Tibial nerve (tissue), 4 donors: ENCODE results near the gene SETDB1. TPM values are rescaled to one million over a fixed set of nuclear protein-coding genes. Genes with fewer than 3 reads are reported as not detected.
"Not testable (repeated sequence)": the region's sequence is repeated elsewhere in the genome, so short reads cannot be mapped to it uniquely, and the experiment has no call there.

ENCODE experiments used
- DNase-seq, 2 donors: peaks; one replicate each; pipeline ENCODE4 v3.0.0-alpha.2; 2019; ENCODE audit warnings: low spot score in 2 of 2
- H3K27ac ChIP-seq, 4 donors: fragments of 200-600 bp; sonication (generic) in 3 of 4; one replicate each; pipeline ENCODE4 v1.5.1; 2017 to 2019; ENCODE audit warnings: mild to moderate bottlenecking in 1 of 4
- H3K27me3 ChIP-seq, 2 donors: fragments of 200-600 bp; sonication (generic) in 1 of 2; one replicate each; pipeline versions ENCODE4 v1.5.1 to v1.6.0; 2017 to 2019
- H3K36me3 ChIP-seq, 3 donors: fragments of 200-600 bp; sonication (generic); one replicate each; pipeline ENCODE4 v1.5.1; 2018 to 2019
- H3K4me1 ChIP-seq, 4 donors: fragments of 200-600 bp; sonication (generic) in 3 of 4; one replicate each; pipeline ENCODE4 v1.5.1; 2017 to 2019
- H3K4me3 ChIP-seq, 4 donors: fragments of 200-600 bp; sonication (generic) in 3 of 4; one replicate each; pipeline ENCODE4 v1.5.1; 2017 to 2019; ENCODE audit warnings: mild to moderate bottlenecking in 1 of 4, moderate library complexity in 1 of 4
- H3K9me3 ChIP-seq, 4 donors: fragments of 200-600 bp; sonication (generic) in 3 of 4; one replicate each; pipeline ENCODE4 v1.5.1; 2017 to 2019
- EP300 ChIP-seq, 2 donors: sonication (generic); formaldehyde crosslinking; IDR thresholded peaks; one replicate each; pipeline ENCODE4 v1.6.1; 2017; ENCODE audit warnings: antibody characterized with exemption in 2 of 2, mild to moderate bottlenecking in 1 of 2
- POLR2A ChIP-seq, 2 donors: fragments of 450-650 bp; IDR thresholded peaks; one replicate each; pipeline ENCODE4 v1.6.1; 2017; ENCODE audit warnings: antibody characterized with exemption in 2 of 2, mild to moderate bottlenecking in 2 of 2, moderate library complexity in 2 of 2
- WGBS, 2 donors: methylation state at CpG; one replicate each; pipeline ENCODE4 v1.1.5; 2018; 5-methylcytosine and 5-hydroxymethylcytosine counted together
- total RNA-seq, 4 donors: library from RNA; depleted of rRNA; stranded (reverse); fragments of >200 nt; gene quantifications; one replicate each; pipeline ENCODE4 v1.1.0, GENCODE V29; 2016
- TF ChIP-seq, protein P1 (sequence below), 5 experiments: fragments of 200-600 bp in 3 of 5; fragments of 450-650 bp in 2 of 5; sonication (generic) in 3 of 5; IDR thresholded peaks; one replicate each; pipeline ENCODE4 v1.5.1; 2016 to 2019; ENCODE audit warnings: antibody characterized with exemption in 5 of 5, mild to moderate bottlenecking in 3 of 5, moderate library complexity in 2 of 5

SETDB1 gene
- total RNA-seq, 4 donors from 2014 or later: 30.6 to 42.9 (median 35.3) TPM

DNA sequence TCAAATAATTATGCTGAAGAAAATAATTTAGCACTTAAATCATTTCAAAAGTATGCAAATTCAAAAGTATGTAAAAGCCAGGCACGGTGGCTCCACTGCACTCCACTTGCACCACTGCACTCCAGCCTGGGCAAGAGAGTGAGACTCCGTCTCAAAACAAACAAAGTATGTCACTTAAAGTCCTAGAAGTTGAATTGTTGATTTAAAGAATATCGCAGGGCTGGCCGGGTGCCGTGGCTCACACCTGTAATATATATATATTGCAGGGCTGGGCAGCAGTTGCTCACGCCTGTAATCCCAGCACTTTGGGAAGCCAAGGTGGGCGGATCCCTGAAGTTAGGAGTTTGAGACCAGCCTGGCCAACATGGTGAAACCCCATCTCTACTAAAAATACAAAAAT lies 8.8 kb upstream of the SETDB1 start:
- 85 to 89% methylated on average over 7 of the region's 7 CpGs for WGBS, 2 donors
- Histone ChIP-seq H3K27ac (no peak overlapping the region), H3K36me3 (no peaks in the 10 kb centered on the region), H3K4me1 (peaks cover 0 to 3% (median 0%) of the 10 kb centered on the region in 4 donors), H3K9me3 (no peaks in the 10 kb centered on the region), H3K4me3 (no peak overlapping the region), H3K27me3 (no peaks in the 10 kb centered on the region)
- TF ChIP-seq POLR2A (IDR thresholded peaks at IDR 0.05) (no peak), EP300 (IDR thresholded peaks at IDR 0.05) (no peak)
- TF ChIP-seq, protein P1, sequence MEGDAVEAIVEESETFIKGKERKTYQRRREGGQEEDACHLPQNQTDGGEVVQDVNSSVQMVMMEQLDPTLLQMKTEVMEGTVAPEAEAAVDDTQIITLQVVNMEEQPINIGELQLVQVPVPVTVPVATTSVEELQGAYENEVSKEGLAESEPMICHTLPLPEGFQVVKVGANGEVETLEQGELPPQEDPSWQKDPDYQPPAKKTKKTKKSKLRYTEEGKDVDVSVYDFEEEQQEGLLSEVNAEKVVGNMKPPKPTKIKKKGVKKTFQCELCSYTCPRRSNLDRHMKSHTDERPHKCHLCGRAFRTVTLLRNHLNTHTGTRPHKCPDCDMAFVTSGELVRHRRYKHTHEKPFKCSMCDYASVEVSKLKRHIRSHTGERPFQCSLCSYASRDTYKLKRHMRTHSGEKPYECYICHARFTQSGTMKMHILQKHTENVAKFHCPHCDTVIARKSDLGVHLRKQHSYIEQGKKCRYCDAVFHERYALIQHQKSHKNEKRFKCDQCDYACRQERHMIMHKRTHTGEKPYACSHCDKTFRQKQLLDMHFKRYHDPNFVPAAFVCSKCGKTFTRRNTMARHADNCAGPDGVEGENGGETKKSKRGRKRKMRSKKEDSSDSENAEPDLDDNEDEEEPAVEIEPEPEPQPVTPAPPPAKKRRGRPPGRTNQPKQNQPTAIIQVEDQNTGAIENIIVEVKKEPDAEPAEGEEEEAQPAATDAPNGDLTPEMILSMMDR (IDR thresholded peaks at IDR 0.05): no peak
- no peak for DNase-seq

DNA sequence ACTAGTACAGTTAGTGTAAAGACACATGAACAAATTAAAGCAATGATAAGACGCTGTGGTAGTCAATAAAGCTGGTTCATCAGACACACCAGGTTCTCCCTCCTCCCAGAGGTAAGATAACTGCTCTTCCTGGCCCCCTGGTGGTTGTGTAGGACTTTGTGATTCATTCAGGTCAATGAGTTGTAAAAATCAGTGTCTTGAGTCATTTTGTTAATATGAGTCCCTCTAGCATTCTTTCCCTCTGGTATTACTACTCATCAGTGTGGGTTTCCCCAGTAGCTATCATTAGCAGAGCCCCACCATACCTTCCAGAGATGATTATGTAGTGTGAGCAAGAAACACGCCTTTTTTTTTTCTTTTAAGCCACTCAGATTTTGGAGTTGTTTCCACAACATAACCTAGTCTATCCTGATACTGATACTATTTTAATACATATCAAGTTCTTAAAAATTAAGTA lies 3.6 kb upstream of the SETDB1 start:
- no peak for TF ChIP-seq POLR2A (IDR thresholded peaks at IDR 0.05)
- peak in 1 of 2 donors; percentile 36 for TF ChIP-seq EP300 (IDR thresholded peaks at IDR 0.05)
- TF ChIP-seq, protein P1 (IDR thresholded peaks at IDR 0.05): peak; percentile 51 to 69 (median 56)
- 47 to 49% methylated on average over 2 of the region's 2 CpGs for WGBS, 2 donors
- H3K27me3 ChIP-seq: no peaks in the 10 kb centered on the region
- H3K27ac ChIP-seq: no peak overlapping the region
- H3K9me3 ChIP-seq: no peaks in the 10 kb centered on the region
- no peak overlapping the region for H3K4me3 ChIP-seq
- DNase-seq: peak; percentile 53 to 87
- peaks cover 0 to 16% (median 5%) of the 10 kb centered on the region in 4 donors for H3K4me1 ChIP-seq
- peaks cover 0 to under 1% (median 0%) of the 10 kb centered on the region in 3 donors for H3K36me3 ChIP-seq

DNA sequence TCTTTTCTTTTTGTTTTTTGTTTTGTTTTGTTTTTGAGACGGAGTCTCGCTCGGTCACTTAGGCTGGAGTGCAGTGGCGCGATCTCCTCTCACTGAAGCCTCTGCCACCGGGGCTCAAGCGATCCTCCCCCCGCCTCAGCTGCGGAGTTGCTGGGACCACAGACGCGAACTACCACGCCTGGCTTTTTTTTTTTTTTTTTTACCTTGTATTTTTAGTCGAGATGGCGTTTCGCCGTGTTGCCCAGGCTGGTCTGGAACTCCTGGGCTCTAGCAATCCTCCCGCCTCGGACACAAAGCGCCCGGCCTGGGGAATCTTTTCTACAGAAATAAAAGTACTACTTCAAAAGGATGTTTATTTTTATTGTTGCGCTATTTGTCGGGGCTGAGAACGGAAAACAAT lies 1.1 kb upstream of the SETDB1 start:
- no peak for DNase-seq
- peaks cover 0 to 26% (median 17%) of the 10 kb centered on the region in 3 donors for H3K36me3 ChIP-seq
- peaks cover 0 to 21% (median 5%) of the 10 kb centered on the region in 4 donors for H3K4me1 ChIP-seq
- H3K4me3 ChIP-seq: peak overlapping the region in 2 of 4 donors; percentile 71 to 77
- H3K27me3 ChIP-seq: no peaks in the 10 kb centered on the region
- no peaks in the 10 kb centered on the region for H3K9me3 ChIP-seq
- no peak overlapping the region for H3K27ac ChIP-seq
- 91 to 92% methylated on average over 23 of the region's 23 CpGs for WGBS, 2 donors
- TF ChIP-seq EP300 (IDR thresholded peaks at IDR 0.05) (no peak), POLR2A (IDR thresholded peaks at IDR 0.05) (no peak)
- TF ChIP-seq, protein P1 (IDR thresholded peaks at IDR 0.05): no peak

DNA sequence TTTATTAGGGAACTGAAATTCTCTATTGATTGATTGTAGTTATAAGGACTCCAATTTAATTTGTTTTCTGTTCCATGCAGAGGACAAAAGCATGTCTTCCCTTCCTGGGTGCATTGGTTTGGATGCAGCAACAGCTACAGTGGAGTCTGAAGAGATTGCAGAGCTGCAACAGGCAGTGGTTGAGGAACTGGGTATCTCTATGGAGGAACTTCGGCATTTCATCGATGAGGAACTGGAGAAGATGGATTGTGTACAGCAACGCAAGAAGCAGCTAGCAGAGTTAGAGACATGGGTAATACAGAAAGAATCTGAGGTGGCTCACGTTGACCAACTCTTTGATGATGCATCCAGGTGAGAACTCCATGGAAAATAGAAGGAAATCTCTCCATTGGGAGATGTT lies 1.5 kb downstream of the SETDB1 start:
- no peak for TF ChIP-seq EP300 (IDR thresholded peaks at IDR 0.05)
- TF ChIP-seq POLR2A (IDR thresholded peaks at IDR 0.05): no peak
- TF ChIP-seq, protein P1 (IDR thresholded peaks at IDR 0.05): no peak
- Histone ChIP-seq H3K4me1 (peaks cover 0 to 18% (median 5%) of the 10 kb centered on the region in 4 donors), H3K27ac (no peak overlapping the region), H3K4me3 (no peak overlapping the region), H3K36me3 (peaks cover 0 to 51% (median 26%) of the 10 kb centered on the region in 3 donors), H3K27me3 (no peaks in the 10 kb centered on the region), H3K9me3 (peaks cover 0 to 17% (median 3%) of the 10 kb centered on the region in 4 donors)
- 89 to 96% methylated on average over 4 of the region's 4 CpGs for WGBS, 2 donors
- DNase-seq: no peak

DNA sequence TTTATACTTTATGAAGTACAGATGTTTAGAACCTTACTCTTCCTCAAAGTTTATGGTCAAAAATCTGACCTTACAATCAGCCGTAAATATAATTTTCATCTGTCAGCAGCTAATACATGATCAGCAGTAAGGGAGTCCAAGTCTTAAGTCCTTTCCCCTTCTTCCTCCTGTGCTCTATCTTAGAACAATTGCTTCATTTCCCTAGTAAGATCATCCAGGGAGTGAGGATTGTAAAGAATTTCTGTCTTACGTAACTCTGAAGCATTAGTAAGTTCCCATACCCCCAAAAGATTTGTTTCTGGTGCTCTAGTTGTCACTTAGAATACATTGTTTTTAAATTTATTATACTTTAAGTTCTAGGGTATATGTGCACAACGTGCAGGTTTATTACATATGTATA lies 2.1 kb downstream of the SETDB1 start:
- Histone ChIP-seq H3K27ac (no peak overlapping the region), H3K9me3 (peaks cover 0 to 17% (median 3%) of the 10 kb centered on the region in 4 donors), H3K27me3 (no peaks in the 10 kb centered on the region), H3K4me3 (no peak overlapping the region), H3K4me1 (peaks cover 0 to 18% (median 5%) of the 10 kb centered on the region in 4 donors), H3K36me3 (peaks cover 0 to 58% (median 26%) of the 10 kb centered on the region in 3 donors)
- DNase-seq: no peak
- 94 to 98% methylated on average over 3 of the region's 3 CpGs for WGBS, 2 donors
- TF ChIP-seq, protein P1 (IDR thresholded peaks at IDR 0.05): no peak
- TF ChIP-seq EP300 (IDR thresholded peaks at IDR 0.05) (no peak), POLR2A (IDR thresholded peaks at IDR 0.05) (no peak)

DNA sequence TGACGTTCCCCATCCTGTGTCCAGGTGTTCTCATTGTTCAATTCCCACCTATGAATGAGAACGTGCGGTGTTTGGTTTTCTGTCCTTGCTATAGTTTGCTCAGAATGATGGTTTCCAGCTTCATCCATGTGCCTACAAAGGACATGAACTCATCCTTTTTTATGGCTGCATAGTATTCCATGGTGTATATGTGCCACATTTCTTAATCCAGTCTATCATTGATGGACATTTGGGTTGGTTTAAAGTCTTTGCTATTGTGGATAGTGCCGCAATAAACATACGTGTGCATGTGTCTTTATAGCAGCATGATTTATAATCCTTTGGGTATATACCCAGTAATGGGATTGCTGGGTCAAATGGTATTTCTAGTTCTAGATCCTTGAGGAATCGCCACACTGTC lies 2.6 kb downstream of the SETDB1 start:
- Histone ChIP-seq H3K36me3 (peaks cover 0 to 63% (median 26%) of the 10 kb centered on the region in 3 donors), H3K4me1 (peaks cover 0 to 18% (median 5%) of the 10 kb centered on the region in 4 donors), H3K9me3 (peaks cover 0 to 17% (median 3%) of the 10 kb centered on the region in 4 donors)
- H3K27me3 ChIP-seq, H3K27ac ChIP-seq, H3K4me3 ChIP-seq, DNase-seq: not testable (repeated sequence)
- WGBS, 2 donors: 99% methylated on average over 6 of the region's 6 CpGs
